ENCODE measurements around the gene SMC3. TPM values are rescaled to one million over a fixed set of nuclear protein-coding genes. Genes with fewer than 3 reads are reported as not detected.

Gene SMC3
- total and polyA plus RNA-seq, 12 donors: 11.1 to 23.5 (median 20.0) TPM

GRCh38 chr10:110641256-110641655 is 73.8 kb downstream of the SMC3 start:
- WGBS, 2 donors: 19 to 29% methylated on average over 5 of the region's 5 CpGs
- Histone ChIP-seq H3K27me3 (peaks cover 0 to 61% (median 44%) of the 10 kb centered on the region in 7 donors), H3K36me3 (no peaks in the 10 kb centered on the region), H3K4me1 (peaks cover 0 to 45% (median 29%) of the 10 kb centered on the region in 9 donors), H3K9me3 (no peaks in the 10 kb centered on the region), H3K4me3 (peak overlapping the region in 1 of 10 donors; percentile 6), H3K27ac (peak overlapping the region in 8 of 10 donors; percentile 4 to 96 (median 90))
- DNase-seq: peak; percentile 55 to 73
- TF ChIP-seq CTCF (IDR thresholded peaks at IDR 0.05): no peak
- intact Hi-C loops (cut with DNase I): loop anchor here in 1 of 10 donors (5.0 to 10.0 kb wide), 2 partner anchors 41 to 134 kb away; no protein-coding TSS in a partner anchor
- ATAC-seq: peak in 7 of 8 donors; percentile 15 to 73 (median 52)

GRCh38 chr10:110642204-110643034 is 74.9 kb downstream of the SMC3 start:
- intact Hi-C loops (cut with DNase I): loop anchor here in 1 of 10 donors (5.0 to 10.0 kb wide), 2 partner anchors 40 to 132 kb away; no protein-coding TSS in a partner anchor

GRCh38 chr10:110643035-110643652 is 75.6 kb downstream of the SMC3 start:
- H3K4me3 ChIP-seq: peak overlapping the region; percentile 41 to 71 (median 68)
- WGBS, 2 donors: 3 to 9% methylated on average over 40 of the region's 40 CpGs
- ATAC-seq (peak in 6 of 8 donors; percentile 21 to 37 (median 27)), DNase-seq (no peak)
- H3K9me3 ChIP-seq: no peaks in the 10 kb centered on the region
- intact Hi-C loops (cut with DNase I): loop anchor here in 1 of 10 donors (5.0 to 10.0 kb wide), 2 partner anchors 39 to 132 kb away; no protein-coding TSS in a partner anchor
- peak overlapping the region; percentile 77 to 96 (median 90) for H3K27ac ChIP-seq
- no peaks in the 10 kb centered on the region for H3K36me3 ChIP-seq
- peaks cover 0 to 80% (median 59%) of the 10 kb centered on the region in 7 donors for H3K27me3 ChIP-seq
- peaks cover 0 to 26% (median 20%) of the 10 kb centered on the region in 9 donors for H3K4me1 ChIP-seq
- no peak for TF ChIP-seq CTCF (IDR thresholded peaks at IDR 0.05)

More at GRCh38 chr10:110642204-110643034, 74.9 kb downstream of the SMC3 start:
- peaks cover 0 to 73% (median 55%) of the 10 kb centered on the region in 7 donors for H3K27me3 ChIP-seq
- H3K27ac ChIP-seq: peak overlapping the region; percentile 77 to 96 (median 90)
- H3K36me3 ChIP-seq: no peaks in the 10 kb centered on the region
- no peak for TF ChIP-seq CTCF (IDR thresholded peaks at IDR 0.05)
- H3K9me3 ChIP-seq: no peaks in the 10 kb centered on the region
- ATAC-seq (no peak), DNase-seq (no peak)
- 20 to 35% methylated on average over 14 of the region's 14 CpGs for WGBS, 2 donors
- H3K4me1 ChIP-seq: peaks cover 0 to 33% (median 23%) of the 10 kb centered on the region in 9 donors
- H3K4me3 ChIP-seq: peak overlapping the region in 9 of 10 donors; percentile 57 to 71 (median 68)

All from heart right ventricle (tissue), 16 donors.